ENCODE results near the gene PARVA. TPM values are rescaled to one million over a fixed set of nuclear protein-coding genes. Genes with fewer than 3 reads are reported as not detected.

PARVA gene
- total and polyA plus RNA-seq, 9 of the 15 experiments (the other 6 are each of a cell fraction or from before 2014, with no cell fraction given) = 0.11 TPM; not detected in 8

DNA sequence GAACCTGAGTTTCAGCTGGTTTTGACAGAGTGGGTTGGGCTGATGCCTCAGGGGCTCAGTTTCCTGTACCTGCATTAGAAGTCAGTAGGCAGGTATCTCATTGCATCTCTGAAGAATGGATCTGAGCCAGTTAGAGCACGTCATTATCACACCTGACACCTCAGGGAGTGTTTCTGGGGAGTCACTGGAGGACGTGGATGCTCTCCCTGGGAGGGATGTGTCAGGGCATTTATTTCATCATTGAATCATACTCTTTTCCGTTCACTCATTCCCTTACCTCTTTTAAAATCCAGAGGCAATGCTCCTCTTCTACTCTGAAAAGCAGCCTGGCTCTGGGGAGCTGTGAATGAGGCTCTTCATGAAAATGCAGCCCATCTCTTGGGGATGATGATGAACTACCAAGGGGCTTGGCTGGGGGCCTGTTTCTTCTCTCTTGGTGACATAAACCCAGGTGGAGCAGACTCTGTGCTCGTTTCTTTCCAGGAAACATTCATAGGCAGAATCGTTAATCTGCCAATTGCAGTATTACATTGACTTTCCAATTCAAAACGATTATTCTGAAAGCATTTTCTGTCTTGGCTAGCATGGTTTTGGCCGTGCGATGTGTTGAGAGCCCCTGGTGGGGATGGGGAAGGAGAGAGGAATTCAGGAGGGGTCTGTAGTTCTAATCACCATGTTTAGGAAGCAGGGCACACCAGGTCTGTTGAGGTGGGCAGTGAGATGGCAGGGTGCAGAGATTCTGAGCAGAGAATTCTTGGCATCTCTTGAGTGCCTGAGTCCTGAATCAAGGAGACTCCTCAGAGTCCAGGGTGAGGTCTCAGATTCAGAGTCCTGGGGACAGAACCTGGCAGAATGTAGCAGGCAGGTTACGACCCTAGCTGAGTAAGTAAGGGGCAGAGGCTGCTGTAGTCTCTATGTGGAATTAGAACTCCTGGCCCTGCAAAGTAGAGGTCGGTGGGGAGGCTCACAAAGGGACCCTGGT lies 12.6 kb downstream of the PARVA start:
- H3K27me3 ChIP-seq (ENCODE audit: control insufficient read depth in 2 of 2, insufficient read depth in 2 of 2, low read length in 2 of 2) = peaks cover 7 to 17% of the 10 kb centered on the region in 2 experiments; a peak in 2 of 5 replicates
- TF ChIP-seq BDP1 (IDR thresholded peaks at IDR 0.05; ENCODE audit: insufficient read depth, insufficient read length) (no peak), ZZZ3 (IDR thresholded peaks at IDR 0.05) (no peak), XRCC5 (IDR thresholded peaks at IDR 0.05; ENCODE audit: low read depth, low read length) (no peak), SETDB1 (IDR thresholded peaks at IDR 0.05; ENCODE audit: low read length) (no peak), ZNF263 (CRISPR knock-in tag; IDR thresholded peaks at IDR 0.05; ENCODE audit: borderline replicate concordance) (no peak), CHD4 (IDR thresholded peaks at IDR 0.05; ENCODE audit: insufficient read depth, insufficient replicate concordance, low read depth, low read length, poor library complexity, severe bottlenecking) (no peak), ERF (CRISPR knock-in tag; IDR thresholded peaks at IDR 0.05) (no peak), TAF9B (IDR thresholded peaks at IDR 0.05; ENCODE audit: partially characterized antibody) (no peak), RBM34 (IDR thresholded peaks at IDR 0.05; ENCODE audit: borderline replicate concordance, insufficient read depth, low read length) (no peak), HINFP (tag; conservative IDR thresholded peaks at IDR 0.05; ENCODE audit: low read depth) (no peak), SOX6 (IDR thresholded peaks at IDR 0.05) (no peak), ZNF511 (CRISPR knock-in tag; IDR thresholded peaks at IDR 0.05) (no peak)
- TF ChIP-seq, protein P1, sequence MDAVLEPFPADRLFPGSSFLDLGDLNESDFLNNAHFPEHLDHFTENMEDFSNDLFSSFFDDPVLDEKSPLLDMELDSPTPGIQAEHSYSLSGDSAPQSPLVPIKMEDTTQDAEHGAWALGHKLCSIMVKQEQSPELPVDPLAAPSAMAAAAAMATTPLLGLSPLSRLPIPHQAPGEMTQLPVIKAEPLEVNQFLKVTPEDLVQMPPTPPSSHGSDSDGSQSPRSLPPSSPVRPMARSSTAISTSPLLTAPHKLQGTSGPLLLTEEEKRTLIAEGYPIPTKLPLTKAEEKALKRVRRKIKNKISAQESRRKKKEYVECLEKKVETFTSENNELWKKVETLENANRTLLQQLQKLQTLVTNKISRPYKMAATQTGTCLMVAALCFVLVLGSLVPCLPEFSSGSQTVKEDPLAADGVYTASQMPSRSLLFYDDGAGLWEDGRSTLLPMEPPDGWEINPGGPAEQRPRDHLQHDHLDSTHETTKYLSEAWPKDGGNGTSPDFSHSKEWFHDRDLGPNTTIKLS (IDR thresholded peaks at IDR 0.05; ENCODE audit: borderline replicate concordance, low read depth) = no peak
- no peaks in the 10 kb centered on the region for H3K79me2 ChIP-seq (ENCODE audit: control insufficient read depth, insufficient read depth, low read length)
- no peak for ATAC-seq
- no peak overlapping the region for H3K27ac ChIP-seq (ENCODE audit: extremely low read depth, low read depth, low read length)
- BruUV-seq (replicated peaks) = no TSS peak
- no peak for FAIRE-seq
- 0% methylated on average over 10 of the region's 10 CpGs for WGBS (ENCODE audit: insufficient coverage, low coverage, missing lambda C conversion rate)
- no peak for DNase-seq (ENCODE audit: extremely low read depth in 1 of 4, low spot score in 3 of 4)
- in situ Hi-C loops (cut with MboI) (no loop called here), intact Hi-C loops (cut with micrococcal nuclease) (no loop called here)
- H3K9ac ChIP-seq (ENCODE audit: insufficient read depth in 1 of 2, low read depth in 2 of 2, low read length in 2 of 2) = no peak overlapping the region
- H3K4me3 ChIP-seq = no peak overlapping the region
- POLR2A ChIA-PET = interaction anchor here (0.7 to 0.8 kb wide), 2 partner anchors 10 to 663 kb away, joined by 3 to 4 read pairs; no protein-coding TSS in a partner anchor
- CTCF ChIA-PET (ENCODE audit: low intra/inter-chr PET ratio) = no interaction called here
- H3K9me1 ChIP-seq (ENCODE audit: control insufficient read depth, insufficient read depth, low read length) = no peaks in the 10 kb centered on the region
- no peaks in the 10 kb centered on the region for H3K4me1 ChIP-seq (replicated peaks in 1 of 2; ENCODE audit: control insufficient read depth in 2 of 2, insufficient read depth in 2 of 2, low read length in 2 of 2)
- no peaks in the 10 kb centered on the region for H3K36me3 ChIP-seq (ENCODE audit: control insufficient read depth, insufficient read depth, low read length)
- H3K4me2 ChIP-seq (ENCODE audit: insufficient read depth, low read length) = no peak overlapping the region
- no peaks in the 10 kb centered on the region for H3K9me3 ChIP-seq (replicated peaks; ENCODE audit: control insufficient read depth, insufficient read depth, low read depth, low read length)
- H2AFZ ChIP-seq (ENCODE audit: low read depth, low read length) = no peak overlapping the region
- no peaks in the 10 kb centered on the region for H4K20me1 ChIP-seq (replicated peaks; ENCODE audit: control insufficient read depth, insufficient read depth, low read length)

Data from K562 (cell line).